ENCODE results near the gene COL10A1. TPM values are rescaled to one million over a fixed set of nuclear protein-coding genes. Genes with fewer than 3 reads are reported as not detected.

Gene COL10A1
- polyA plus RNA-seq, 1 donor (not counting 4 experiments of a cell fraction or from before 2014, with no cell fraction given), result not detected

DNA sequence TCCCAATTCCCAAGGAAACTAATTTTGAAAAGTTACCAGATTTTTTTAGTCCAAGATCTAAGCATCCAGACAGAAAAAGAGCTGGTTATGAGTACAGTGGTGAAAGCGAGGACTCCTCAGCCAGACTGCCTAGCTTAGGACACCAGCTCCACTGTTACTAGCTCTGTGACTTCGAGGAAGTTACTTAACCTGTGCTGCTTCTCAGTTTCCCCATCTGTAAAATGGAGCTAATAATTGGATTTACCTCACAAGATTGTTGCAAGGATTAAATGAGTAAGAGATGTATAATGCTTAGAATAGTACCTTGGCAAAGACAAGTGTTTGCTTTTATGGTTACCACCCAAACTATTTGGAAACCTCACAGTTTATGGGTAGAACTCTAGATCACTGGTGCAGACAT is 24.1 kb downstream of the COL10A1 start:
- peaks cover 15% of the 10 kb centered on the region for H3K79me2 ChIP-seq (ENCODE audit: control insufficient read depth, insufficient read depth, low read length)
- peaks cover 11% of the 10 kb centered on the region for H3K4me1 ChIP-seq (ENCODE audit: control insufficient read depth, extremely low read depth, insufficient read depth, low read length)
- H3K27me3 ChIP-seq (ENCODE audit: control insufficient read depth, extremely low read depth, insufficient read depth, low read length), result no peaks in the 10 kb centered on the region
- no peak for DNase-seq (ENCODE audit: low read depth, low spot score)
- H3K9ac ChIP-seq (ENCODE audit: control insufficient read depth, extremely low read depth, insufficient read depth, low read length), result peak overlapping the region; percentile 88
- H3K27ac ChIP-seq (ENCODE audit: control insufficient read depth, insufficient read depth, low read length), result no peak overlapping the region
- H3K9me1 ChIP-seq (ENCODE audit: control insufficient read depth, extremely low read depth, insufficient read depth, low read length), result no peaks in the 10 kb centered on the region
- no peak for FAIRE-seq
- no peaks in the 10 kb centered on the region for H3K9me3 ChIP-seq (ENCODE audit: control insufficient read depth, low read depth, low read length)
- H3K36me3 ChIP-seq (ENCODE audit: control insufficient read depth in 2 of 2, extremely low read depth in 1 of 2, insufficient read depth in 2 of 2, low read length in 2 of 2), result peaks cover 0 to 4% of the 10 kb centered on the region in 2 experiments
- H2AFZ ChIP-seq (ENCODE audit: control insufficient read depth, low read length), result no peak overlapping the region
- no peaks in the 10 kb centered on the region for H4K20me1 ChIP-seq (ENCODE audit: control insufficient read depth, extremely low read depth, insufficient read depth, low read length)
- TF ChIP-seq EZH2 (IDR thresholded peaks at IDR 0.05; ENCODE audit: low read length) (no peak), CTCF (optimal IDR thresholded peaks at IDR 0.05 in 1 of 3, IDR thresholded peaks at IDR 0.05 in 1 of 3, conservative IDR thresholded peaks at IDR 0.05 in 1 of 3; ENCODE audit: extremely low read depth in 1 of 3, insufficient read depth in 2 of 3, low read length in 3 of 3) (no peak)
- peak overlapping the region; percentile 78 for H3K4me2 ChIP-seq (ENCODE audit: control insufficient read depth, extremely low read depth, insufficient read depth, low read depth, low read length)
- H3K4me3 ChIP-seq (ENCODE audit: control insufficient read depth in 2 of 3, extremely low read depth in 1 of 3, insufficient read depth in 2 of 3, low read depth in 1 of 3, low read length in 3 of 3), result peak overlapping the region; percentile 80 to 86 (median 82)
- dilution Hi-C loops (cut with MboI; ENCODE audit: extremely low pct_ligation_motif_present, low sequenced_read_pairs), result no loop called here

DNA sequence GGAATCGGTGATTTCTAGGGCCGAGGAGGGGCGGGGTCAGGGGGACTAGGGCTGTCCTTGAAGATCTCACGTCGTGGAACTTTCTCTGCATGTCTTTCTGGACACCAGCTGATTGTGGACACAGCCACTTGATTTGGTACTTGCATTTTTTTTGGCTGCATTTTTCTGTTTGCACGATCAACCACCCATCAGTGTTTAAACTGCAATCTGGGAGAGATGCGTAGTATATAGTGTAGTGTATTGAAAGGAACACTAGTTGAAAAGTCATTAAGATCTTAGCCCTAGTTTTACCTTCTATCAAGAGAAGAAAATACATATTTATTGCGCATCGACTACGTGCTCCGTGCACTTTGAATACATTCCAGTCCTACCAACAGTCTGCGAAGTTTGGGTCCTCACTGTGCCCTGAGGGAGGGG is 24.6 kb downstream of the COL10A1 start:
- Histone ChIP-seq H3K9ac (ENCODE audit: control insufficient read depth, extremely low read depth, insufficient read depth, low read length) (peak overlapping the region; percentile 88), H3K4me1 (ENCODE audit: control insufficient read depth, extremely low read depth, insufficient read depth, low read length) (peaks cover 11% of the 10 kb centered on the region), H2AFZ (ENCODE audit: control insufficient read depth, low read length) (peak overlapping the region; percentile 96), H3K9me3 (ENCODE audit: control insufficient read depth, low read depth, low read length) (no peaks in the 10 kb centered on the region), H3K79me2 (ENCODE audit: control insufficient read depth, insufficient read depth, low read length) (peaks cover 15% of the 10 kb centered on the region), H3K36me3 (ENCODE audit: control insufficient read depth in 2 of 2, extremely low read depth in 1 of 2, insufficient read depth in 2 of 2, low read length in 2 of 2) (peaks cover 0 to 4% of the 10 kb centered on the region in 2 experiments), H4K20me1 (ENCODE audit: control insufficient read depth, extremely low read depth, insufficient read depth, low read length) (no peaks in the 10 kb centered on the region), H3K4me3 (ENCODE audit: control insufficient read depth in 2 of 3, extremely low read depth in 1 of 3, insufficient read depth in 2 of 3, low read depth in 1 of 3, low read length in 3 of 3) (peak overlapping the region; percentile 80 to 86 (median 82)), H3K4me2 (ENCODE audit: control insufficient read depth, extremely low read depth, insufficient read depth, low read depth, low read length) (peak overlapping the region; percentile 78), H3K9me1 (ENCODE audit: control insufficient read depth, extremely low read depth, insufficient read depth, low read length) (no peaks in the 10 kb centered on the region), H3K27me3 (ENCODE audit: control insufficient read depth, extremely low read depth, insufficient read depth, low read length) (no peaks in the 10 kb centered on the region), H3K27ac (ENCODE audit: control insufficient read depth, insufficient read depth, low read length) (peak overlapping the region; percentile 74)
- dilution Hi-C loops (cut with MboI; ENCODE audit: extremely low pct_ligation_motif_present, low sequenced_read_pairs), result no loop called here
- DNase-seq (ENCODE audit: low read depth, low spot score) (no peak), FAIRE-seq (no peak)
- TF ChIP-seq CTCF (optimal IDR thresholded peaks at IDR 0.05 in 1 of 3, IDR thresholded peaks at IDR 0.05 in 1 of 3, conservative IDR thresholded peaks at IDR 0.05 in 1 of 3; ENCODE audit: extremely low read depth in 1 of 3, insufficient read depth in 2 of 3, low read length in 3 of 3) (no peak), EZH2 (IDR thresholded peaks at IDR 0.05; ENCODE audit: low read length) (no peak)
